NCI-H2227 treated with DMSO at 0.1 percent for 48 hours (cell line): ENCODE measurements around the gene CLCN1.
"Not testable (repeated sequence)": the region's sequence is repeated elsewhere in the genome, so short reads cannot be mapped to it uniquely, and the experiment has no call there.

Source experiments
- DNase-seq: peaks from one replicate; lab custom pipeline; 2025; lab: John Stamatoyannopoulos, UW

The CLCN1 gene

GRCh38 chr7:143315776-143316175 is at the start of gene CLCN1:
CLCN1 (plus strand) TSS chr7:143316111; CDS start chr7:143316213, 102 bp downstream.
- DNase-seq: no peak

GRCh38 chr7:143269251-143269650 is 46.7 kb upstream of the CLCN1 start:
- DNase-seq: no peak

GRCh38 chr7:143271240-143271639 is 44.7 kb upstream of the CLCN1 start:
- DNase-seq: no peak

GRCh38 chr7:143272871-143273270 is 43.0 kb upstream of the CLCN1 start:
- DNase-seq: no peak

- peak; percentile 26 for DNase-seq
Measured at GRCh38 chr7:143279186-143280098, 36.5 kb upstream of the CLCN1 start.

GRCh38 chr7:143280160-143280559 is 35.8 kb upstream of the CLCN1 start:
- no peak for DNase-seq

GRCh38 chr7:143280566-143280965 is 35.3 kb upstream of the CLCN1 start:
- no peak for DNase-seq

GRCh38 chr7:143281529-143281928 is 34.4 kb upstream of the CLCN1 start:
- DNase-seq: no peak

- no peak for DNase-seq
Measured at GRCh38 chr7:143282124-143282523, 33.8 kb upstream of the CLCN1 start.

- no peak for DNase-seq
Measured at GRCh38 chr7:143283381-143283780, 32.5 kb upstream of the CLCN1 start.

- DNase-seq: peak; percentile 33
Measured at GRCh38 chr7:143284591-143285469, 31.1 kb upstream of the CLCN1 start, which contains the start of gene TMEM139. TMEM139 (plus strand) TSS chr7:143284958; CDS start chr7:143285958, 1,000 bp downstream.

GRCh38 chr7:143285470-143285778 is 30.5 kb upstream of the CLCN1 start:
- DNase-seq: no peak

GRCh38 chr7:143285806-143286521 is 29.9 kb upstream of the CLCN1 start:
- DNase-seq: no peak

- DNase-seq: no peak
Measured at GRCh38 chr7:143286522-143286890, 29.4 kb upstream of the CLCN1 start.

- DNase-seq: no peak
Measured at GRCh38 chr7:143287339-143287934, 28.5 kb upstream of the CLCN1 start.

GRCh38 chr7:143287935-143288826 is 27.7 kb upstream of the CLCN1 start, which contains the start of gene CASP2:
CASP2 (plus strand) TSS chr7:143288351; CDS start chr7:143288456, 105 bp downstream.
- DNase-seq: peak; percentile 98

- no peak for DNase-seq
Measured at GRCh38 chr7:143288836-143289235, 27.1 kb upstream of the CLCN1 start.

GRCh38 chr7:143289421-143289820 is 26.5 kb upstream of the CLCN1 start:
- peak; percentile 9 for DNase-seq

GRCh38 chr7:143289888-143290287 is 26.0 kb upstream of the CLCN1 start:
- DNase-seq: not testable (repeated sequence)

GRCh38 chr7:143290293-143290692 is 25.6 kb upstream of the CLCN1 start:
- no peak for DNase-seq

GRCh38 chr7:143292876-143293275 is 23.0 kb upstream of the CLCN1 start:
- DNase-seq: no peak
